ENCODE measurements around the gene BSN.

Gene BSN

GRCh38 chr3:49614936-49615335 lies 60.7 kb downstream of the BSN start:
- Histone ChIP-seq H3K4me3 (ENCODE audit: low read depth, low read length) (no peak overlapping the region), H3K4me1 (ENCODE audit: control insufficient read depth, insufficient read depth, low read length) (no peaks in the 10 kb centered on the region), H3K36me3 (ENCODE audit: control insufficient read depth in 2 of 2, insufficient read depth in 1 of 2, low read length in 2 of 2) (no peaks in the 10 kb centered on the region), H3K9me3 (ENCODE audit: control insufficient read depth, insufficient read depth, low read depth, low read length) (no peaks in the 10 kb centered on the region), H3K27ac (ENCODE audit: extremely low read depth, low read depth, low read length) (no peak overlapping the region)
- no peak for TF ChIP-seq ZNF138 (tag by site-specific recombination; IDR thresholded peaks at IDR 0.05; ENCODE audit: borderline replicate concordance)
- no peak for TF ChIP-seq ZNF248 (tag by site-specific recombination; IDR thresholded peaks at IDR 0.05)
- TF ChIP-seq GLI2 (tag by site-specific recombination; IDR thresholded peaks at IDR 0.05; ENCODE audit: borderline replicate concordance, low read depth), result no peak
- TF ChIP-seq ZNF677 (tag by site-specific recombination; IDR thresholded peaks at IDR 0.05), result no peak
- no peak for TF ChIP-seq ATF2 (tag by site-specific recombination; IDR thresholded peaks at IDR 0.05; ENCODE audit: low read depth)
- POLR2A ChIA-PET, result no interaction called here
- CTCF ChIA-PET, result interaction anchor here (1.1 kb wide), 1 partner anchor 76 kb away, joined by 3 read pairs; no protein-coding TSS in a partner anchor

- ChIA-PET POLR2A (no interaction called here), CTCF (no interaction called here)
Observed at GRCh38 chr3:49616061-49616460, 61.8 kb downstream of the BSN start.

More at GRCh38 chr3:49616061-49616460, 61.8 kb downstream of the BSN start:
- no peak overlapping the region for H3K27ac ChIP-seq (ENCODE audit: extremely low read depth, low read depth, low read length)
- H3K9me3 ChIP-seq (ENCODE audit: control insufficient read depth, insufficient read depth, low read depth, low read length), result no peaks in the 10 kb centered on the region
- H3K4me3 ChIP-seq (ENCODE audit: low read depth, low read length), result no peak overlapping the region
- TF ChIP-seq HOXA7 (CRISPR knock-in tag; IDR thresholded peaks at IDR 0.05; ENCODE audit: borderline replicate concordance), result no peak
- no peak for TF ChIP-seq ZNF24 (tag by site-specific recombination; IDR thresholded peaks at IDR 0.05)
- no peak for TF ChIP-seq ZFP3 (tag by site-specific recombination; IDR thresholded peaks at IDR 0.05; ENCODE audit: low read depth)
- TF ChIP-seq ZNF366 (tag by site-specific recombination; conservative IDR thresholded peaks at IDR 0.05), result no peak
- TF ChIP-seq ZNF513 (tag by site-specific recombination; IDR thresholded peaks at IDR 0.05), result no peak
- no peak for TF ChIP-seq ZNF596 (tag by site-specific recombination; IDR thresholded peaks at IDR 0.05)
- TF ChIP-seq ZNF423 (tag by site-specific recombination; IDR thresholded peaks at IDR 0.05), result no peak
- TF ChIP-seq CTCF (tag by site-specific recombination; IDR thresholded peaks at IDR 0.05), result no peak
- TF ChIP-seq ZNF692 (tag by site-specific recombination; IDR thresholded peaks at IDR 0.05), result no peak
- TF ChIP-seq REPIN1 (tag by site-specific recombination; IDR thresholded peaks at IDR 0.05; ENCODE audit: low read depth), result no peak
- no peak for TF ChIP-seq ZNF121 (tag by site-specific recombination; IDR thresholded peaks at IDR 0.05)
- TF ChIP-seq ZSCAN5A (tag by site-specific recombination; IDR thresholded peaks at IDR 0.05), result no peak
- no peaks in the 10 kb centered on the region for H3K36me3 ChIP-seq (ENCODE audit: control insufficient read depth in 2 of 2, insufficient read depth in 1 of 2, low read length in 2 of 2)
- H3K4me1 ChIP-seq (ENCODE audit: control insufficient read depth, insufficient read depth, low read length), result no peaks in the 10 kb centered on the region
